HG03342 (cell line): Measurements from ENCODE around the gene SLC46A2.

Experiments
- ATAC-seq: cut with Tn5 transposase; IDR thresholded peaks from one replicate; pipeline ENCODE4 v1.9.1; 2021; ENCODE audit warnings: mild to moderate bottlenecking, moderate library complexity; ENCODE audit not compliant: unreplicated experiment

SLC46A2 gene

DNA sequence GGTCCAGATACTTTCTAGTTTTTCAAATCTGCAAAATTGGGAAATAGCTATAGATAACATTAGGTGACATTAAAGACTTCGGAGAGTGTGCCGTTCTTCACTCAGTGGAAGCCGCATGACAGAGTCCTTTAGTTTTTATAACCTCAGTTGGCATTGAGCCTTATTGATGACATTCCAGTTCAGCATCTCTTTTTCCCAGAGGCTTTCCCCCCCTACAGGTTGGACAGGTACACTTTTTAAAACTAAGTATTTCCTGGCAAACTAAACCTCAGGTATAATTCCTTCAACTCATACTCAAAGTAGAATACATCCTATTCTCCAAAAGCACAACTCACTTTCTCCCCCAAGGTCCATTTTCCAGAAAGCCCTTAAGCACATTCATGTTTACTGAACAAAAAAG lies 58.7 kb downstream of the SLC46A2 start:
- ATAC-seq: no peak

DNA sequence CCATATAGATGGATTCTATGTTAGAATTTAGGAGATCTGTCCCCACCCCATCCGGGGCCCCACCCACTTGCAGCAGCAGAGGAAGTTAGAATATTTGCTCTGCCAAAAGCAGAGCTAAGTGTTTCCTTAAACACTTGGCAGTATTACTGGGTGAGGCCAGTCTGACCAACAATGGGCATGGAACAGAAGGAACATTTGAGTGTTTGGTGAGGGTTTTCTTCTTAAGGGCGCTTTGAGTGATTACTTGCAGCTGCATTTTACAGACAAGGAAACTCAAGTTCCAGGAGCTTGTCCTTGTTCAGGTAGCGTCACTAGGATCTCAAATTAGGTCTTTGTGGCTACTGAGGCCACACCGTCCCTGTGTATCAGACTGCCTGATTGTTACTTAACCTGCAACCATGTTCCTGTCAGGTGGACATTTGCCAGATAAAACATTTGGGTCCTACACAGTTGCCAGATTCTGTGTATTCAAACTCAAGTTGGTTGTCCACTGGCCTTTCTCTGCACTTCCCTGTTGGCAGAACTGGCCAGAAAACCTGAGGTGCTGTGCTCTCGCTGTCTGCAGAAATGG lies 59.3 kb downstream of the SLC46A2 start:
- no peak for ATAC-seq
